H7 (cell line): Measurements from ENCODE around the gene MKRN3. TPM values are rescaled to one million over a fixed set of nuclear protein-coding genes. Genes with fewer than 3 reads are reported as not detected.

Source experiments
- DNase-seq: peaks from one replicate; pipeline ENCODE4 v3.0.0; 2012
- H3K27me3 ChIP-seq: 2 replicates; pipeline ENCODE4 v1.6.0; 2011; ENCODE audit warnings: mild to moderate bottlenecking, low read length; ENCODE audit not compliant: control insufficient read depth, insufficient read depth
- H3K36me3 ChIP-seq: replicated peaks from 2 replicates; pipeline ENCODE4 v1.5.1; 2011; ENCODE audit warnings: low read length; ENCODE audit not compliant: control insufficient read depth, insufficient read depth
- H3K4me3 ChIP-seq: 2 replicates; pipeline ENCODE4 v1.5.1; 2011; ENCODE audit warnings: low read depth, mild to moderate bottlenecking, control low read depth, low read length, moderate library complexity; ENCODE audit not compliant: insufficient read depth
- total RNA-seq: library from RNA; depleted of rRNA; stranded (reverse); fragments of >200 nt; shearing (Covaris generic); gene quantifications from 2 replicates; pipeline ENCODE4 v1.2.3, GENCODE V29; 2014; rRNA removed

Gene MKRN3
- not detected in 2 replicates for total RNA-seq

DNA sequence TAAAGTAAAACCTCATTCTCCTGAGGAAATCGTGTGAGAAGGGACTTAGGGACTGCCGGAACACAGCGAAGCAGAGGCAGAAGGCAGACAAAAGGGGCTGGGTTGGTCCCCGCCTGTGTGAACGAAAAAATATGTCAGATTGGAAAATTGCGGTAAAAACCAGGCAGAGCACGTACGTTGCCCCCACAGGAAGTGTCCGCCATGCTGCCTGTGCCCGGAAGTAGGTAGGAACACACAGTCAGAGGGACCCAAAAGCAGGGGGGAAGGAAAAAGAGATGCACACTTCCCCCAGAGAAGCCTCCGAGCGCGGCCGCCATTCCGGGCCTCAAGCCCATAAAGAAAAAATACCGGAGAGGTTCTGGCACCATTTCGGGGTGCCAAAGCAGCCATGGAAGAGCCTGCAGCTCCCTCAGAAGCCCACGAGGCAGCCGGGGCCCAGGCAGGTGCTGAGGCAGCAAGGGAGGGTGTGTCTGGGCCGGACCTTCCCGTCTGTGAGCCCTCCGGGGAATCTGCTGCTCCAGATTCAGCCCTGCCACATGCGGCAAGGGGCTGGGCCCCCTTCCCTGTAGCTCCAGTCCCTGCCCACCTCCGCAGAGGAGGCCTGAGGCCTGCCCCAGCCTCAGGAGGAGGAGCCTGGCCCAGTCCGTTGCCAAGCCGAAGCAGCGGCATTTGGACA, at the start of gene MKRN3:
TSS of gene MKRN3 (plus strand) at position 280 of the 676 bp plus-strand sequence. CDS start at position 389, 109 bp downstream.
- H3K36me3 ChIP-seq: no peaks in the 10 kb centered on the region
- no peaks in the 10 kb centered on the region for H3K27me3 ChIP-seq
- H3K4me3 ChIP-seq: no peak within 1 kb of the TSS
- DNase-seq: no peak

DNA sequence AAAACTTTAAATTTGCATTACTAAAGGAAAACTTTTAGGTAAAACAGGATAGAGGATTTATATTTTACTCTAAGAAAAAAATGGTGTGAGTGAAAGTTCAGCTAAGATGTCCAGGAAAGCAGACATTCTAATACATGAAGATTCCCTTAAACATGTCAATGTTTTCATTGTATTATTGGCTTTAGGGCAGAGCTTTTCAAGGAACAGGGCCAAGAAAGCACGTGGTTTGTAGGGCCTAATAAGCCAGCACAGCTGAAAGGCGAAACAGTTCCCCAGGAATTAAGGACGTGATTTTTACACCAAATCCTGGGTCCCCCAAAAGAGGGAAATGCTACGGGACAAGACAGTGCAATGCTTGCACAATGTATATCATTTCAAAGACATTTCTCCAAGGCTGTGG, 48.6 kb upstream of the MKRN3 start:
- H3K4me3 ChIP-seq: no peak overlapping the region
- H3K36me3 ChIP-seq: no peaks in the 10 kb centered on the region
- DNase-seq: no peak

DNA sequence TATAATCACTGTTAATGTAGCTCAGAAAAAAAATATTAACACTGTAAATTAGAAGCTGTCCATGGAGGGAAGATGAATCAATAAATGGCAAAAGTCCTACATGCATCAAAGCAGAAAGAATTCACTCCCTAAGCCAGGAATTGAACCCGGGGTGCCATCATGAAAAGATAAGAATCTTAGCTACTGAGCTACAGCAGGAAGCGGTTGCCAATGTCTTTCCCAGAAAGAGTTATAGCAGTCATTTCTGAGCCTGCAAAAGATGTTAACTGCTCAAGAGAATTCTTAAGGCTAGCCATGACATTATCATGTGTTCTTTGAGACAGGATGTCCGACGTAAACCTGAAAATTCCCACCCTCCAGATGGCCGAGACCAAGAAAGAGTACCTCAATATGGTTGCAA, 47.4 kb upstream of the MKRN3 start:
- Histone ChIP-seq H3K4me3 (no peak overlapping the region), H3K27me3 (no peaks in the 10 kb centered on the region), H3K36me3 (no peaks in the 10 kb centered on the region)
- no peak for DNase-seq

More for the DNA sequence above, 48.6 kb upstream of the MKRN3 start:
- no peaks in the 10 kb centered on the region for H3K27me3 ChIP-seq

DNA sequence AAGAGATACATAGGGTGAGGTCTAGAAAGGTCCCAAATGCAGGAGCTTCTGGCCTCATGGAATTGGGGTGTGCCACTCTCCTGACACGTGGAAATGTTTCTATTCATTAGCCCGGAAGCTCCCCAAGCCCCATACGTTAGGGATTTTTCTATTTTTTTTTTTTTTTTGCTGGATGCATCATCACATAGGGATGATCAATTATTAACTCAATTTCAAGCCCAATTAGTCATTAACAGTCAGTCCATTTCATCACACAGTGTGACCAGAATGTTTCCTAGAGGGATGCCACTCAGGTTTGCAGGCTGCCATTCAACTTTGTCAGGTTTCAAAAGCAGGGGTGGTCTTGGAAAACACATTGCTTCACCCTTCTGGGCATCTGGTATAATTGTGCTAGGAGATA, 40.7 kb upstream of the MKRN3 start:
- Histone ChIP-seq H3K36me3 (no peaks in the 10 kb centered on the region), H3K4me3 (no peak overlapping the region), H3K27me3 (no peaks in the 10 kb centered on the region)
- DNase-seq: no peak

DNA sequence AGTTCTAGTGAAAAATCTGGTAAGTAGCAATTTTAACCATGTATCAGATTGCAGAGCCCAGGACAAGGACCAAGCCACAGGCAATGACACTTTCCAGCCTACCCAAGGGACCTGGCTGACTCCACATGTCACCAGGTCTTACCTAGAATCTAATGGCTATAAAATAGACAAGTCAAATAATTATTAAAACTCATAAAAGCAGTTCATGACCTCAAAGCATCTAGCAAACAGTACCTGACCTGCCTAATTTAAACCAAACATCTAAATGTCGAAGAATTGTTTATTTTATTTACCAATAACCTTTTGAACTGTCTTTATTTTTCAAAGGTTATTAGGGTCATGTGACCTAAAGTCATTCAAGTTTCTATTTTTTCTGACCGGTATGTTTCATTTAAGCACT, 35.6 kb upstream of the MKRN3 start:
- no peaks in the 10 kb centered on the region for H3K36me3 ChIP-seq
- no peak for DNase-seq
- no peak overlapping the region for H3K4me3 ChIP-seq
- H3K27me3 ChIP-seq: no peaks in the 10 kb centered on the region

DNA sequence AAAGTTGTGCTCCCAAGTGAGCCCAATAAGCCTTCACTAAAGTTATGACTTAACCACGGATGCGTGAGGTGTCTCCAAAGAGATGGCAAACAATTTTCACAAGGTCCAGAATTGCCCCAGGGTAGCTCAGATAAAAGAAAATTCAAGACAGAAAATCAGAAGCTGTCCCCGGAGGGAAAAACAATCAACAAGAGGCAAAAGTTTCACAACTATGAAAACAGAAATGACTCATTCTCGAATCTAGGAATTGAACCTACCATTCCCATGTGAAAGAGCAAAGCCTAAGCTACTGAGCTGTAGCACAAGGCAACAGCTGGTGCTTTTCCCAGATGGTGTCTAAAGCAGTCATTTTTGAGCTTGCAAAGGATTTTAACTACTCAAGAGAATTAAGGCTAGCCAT, 33.5 kb upstream of the MKRN3 start:
- no peak for DNase-seq
- Histone ChIP-seq H3K27me3 (no peaks in the 10 kb centered on the region), H3K36me3 (no peaks in the 10 kb centered on the region), H3K4me3 (no peak overlapping the region)

DNA sequence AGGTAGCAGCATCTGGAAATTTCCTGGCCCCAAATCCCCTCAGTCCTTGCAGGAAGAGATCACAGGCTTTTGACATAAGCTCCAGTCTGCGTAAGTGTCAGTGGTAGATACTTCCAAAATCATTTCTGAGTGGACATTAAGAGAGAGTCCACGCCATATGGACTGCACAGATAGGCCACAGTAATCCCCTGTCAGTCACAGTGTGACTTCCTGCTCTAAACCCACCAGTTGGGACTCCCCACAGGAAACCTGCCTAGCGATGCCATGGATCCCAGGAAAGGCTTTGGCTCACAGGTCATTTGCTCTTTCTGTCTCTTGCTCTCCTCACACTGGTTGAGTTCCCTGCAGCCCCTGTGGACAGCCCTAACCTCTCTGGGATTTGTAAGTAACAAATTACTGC, 28.8 kb upstream of the MKRN3 start:
- H3K36me3 ChIP-seq: no peaks in the 10 kb centered on the region
- DNase-seq: no peak
- no peak overlapping the region for H3K4me3 ChIP-seq
- no peaks in the 10 kb centered on the region for H3K27me3 ChIP-seq

DNA sequence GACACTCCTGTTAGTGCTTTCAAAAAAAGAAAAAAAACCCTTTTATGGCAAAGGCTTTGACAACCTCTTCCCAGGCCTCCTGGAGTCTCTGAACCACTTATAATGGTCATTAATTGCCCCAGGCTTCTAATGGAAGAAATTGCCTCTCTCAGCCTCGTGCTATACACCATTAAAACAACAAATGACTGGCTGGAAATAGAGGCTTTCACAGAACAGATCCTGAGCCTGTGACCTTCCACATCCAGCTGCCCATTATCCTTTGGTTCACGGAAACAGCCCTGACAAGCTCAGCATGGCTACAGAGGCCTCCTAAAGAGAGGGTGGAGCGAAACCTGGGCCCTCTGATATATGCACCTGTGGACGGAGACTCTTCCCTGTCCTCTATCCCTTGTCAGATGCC, 26.8 kb upstream of the MKRN3 start:
- no peaks in the 10 kb centered on the region for H3K27me3 ChIP-seq
- DNase-seq: no peak
- H3K4me3 ChIP-seq: no peak overlapping the region
- H3K36me3 ChIP-seq: no peaks in the 10 kb centered on the region

DNA sequence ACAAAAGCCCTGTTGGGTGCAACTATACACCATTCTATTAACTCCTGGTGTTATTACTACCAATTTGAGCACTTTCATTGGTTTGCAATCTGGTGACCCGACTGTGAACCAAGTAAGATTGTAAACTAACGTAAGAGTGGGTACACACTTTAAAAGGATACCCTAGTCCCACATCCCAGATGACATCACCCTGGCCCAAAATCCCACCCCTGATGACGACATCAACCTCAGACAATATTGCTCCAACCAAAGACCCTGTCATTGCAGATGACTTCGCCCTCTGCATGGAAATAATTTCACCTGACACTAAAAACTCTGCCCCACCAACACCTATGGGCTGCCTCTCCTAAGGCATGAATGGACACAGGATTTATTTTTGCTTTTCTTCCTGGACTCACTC, 25.6 kb upstream of the MKRN3 start:
- Histone ChIP-seq H3K4me3 (no peak overlapping the region), H3K27me3 (no peaks in the 10 kb centered on the region), H3K36me3 (no peaks in the 10 kb centered on the region)
- DNase-seq: no peak

DNA sequence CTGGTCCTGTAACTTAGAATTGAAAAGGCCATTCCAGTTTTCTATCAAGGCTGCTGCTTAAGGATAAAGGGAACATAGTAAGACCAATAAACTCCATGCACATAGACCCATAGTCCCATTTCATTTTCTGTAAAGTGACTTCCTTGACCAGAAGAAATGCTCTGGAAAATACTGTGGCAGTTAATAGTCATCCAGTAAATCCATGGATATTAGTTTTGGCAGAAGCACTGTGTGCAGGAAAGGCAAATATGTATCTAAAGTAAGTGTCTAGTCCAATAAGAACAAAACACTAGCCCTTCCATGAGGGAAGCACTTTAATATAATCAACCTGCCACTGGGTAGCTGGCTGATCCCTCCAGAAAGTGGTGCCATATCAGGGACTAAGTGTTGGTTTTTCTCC, 19.3 kb upstream of the MKRN3 start:
- Histone ChIP-seq H3K36me3 (no peaks in the 10 kb centered on the region), H3K4me3 (no peak overlapping the region), H3K27me3 (no peaks in the 10 kb centered on the region)
- no peak for DNase-seq

DNA sequence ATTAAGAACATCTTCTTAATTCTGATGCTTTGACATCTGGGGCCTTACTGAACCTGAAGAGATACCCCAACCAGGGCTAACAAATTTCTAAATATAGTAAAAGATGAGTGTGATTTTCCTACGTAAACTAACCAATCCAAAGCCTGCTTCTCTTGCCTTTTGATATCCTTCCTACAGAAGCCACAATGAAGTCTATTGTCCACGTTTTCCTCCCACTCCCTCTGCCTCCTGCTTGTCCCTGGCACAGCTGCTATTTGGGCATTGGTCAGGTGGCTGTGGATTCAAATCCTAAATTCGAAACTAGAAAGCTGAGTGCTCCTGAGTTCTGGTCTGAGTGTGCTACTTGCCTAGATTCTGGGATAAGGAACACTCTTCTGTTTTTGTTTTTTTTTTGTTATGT, 17.4 kb upstream of the MKRN3 start:
- no peaks in the 10 kb centered on the region for H3K27me3 ChIP-seq
- H3K4me3 ChIP-seq: no peak overlapping the region
- H3K36me3 ChIP-seq: no peaks in the 10 kb centered on the region
- no peak for DNase-seq

DNA sequence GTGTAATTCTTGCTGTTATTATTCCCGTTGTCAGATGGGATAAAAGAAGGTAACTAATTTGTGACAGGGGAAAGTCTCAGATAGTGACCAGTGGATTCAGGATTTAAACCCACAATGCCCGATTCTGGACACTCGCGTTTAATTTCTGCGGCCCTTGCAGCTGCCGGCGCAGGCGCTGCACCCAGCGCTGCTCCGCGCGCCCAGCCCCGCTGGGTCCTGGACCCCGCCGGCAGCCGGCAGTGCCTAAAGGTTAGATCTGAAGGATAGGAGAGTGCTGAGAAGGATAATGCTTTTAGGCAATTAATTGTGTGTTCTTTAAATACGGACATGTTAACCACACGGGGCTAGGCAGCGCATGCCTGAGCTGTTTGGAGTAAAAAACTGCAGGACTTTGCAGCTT, 3.6 kb upstream of the MKRN3 start:
- H3K4me3 ChIP-seq: no peak overlapping the region
- no peaks in the 10 kb centered on the region for H3K27me3 ChIP-seq
- H3K36me3 ChIP-seq: no peaks in the 10 kb centered on the region
- DNase-seq: no peak

DNA sequence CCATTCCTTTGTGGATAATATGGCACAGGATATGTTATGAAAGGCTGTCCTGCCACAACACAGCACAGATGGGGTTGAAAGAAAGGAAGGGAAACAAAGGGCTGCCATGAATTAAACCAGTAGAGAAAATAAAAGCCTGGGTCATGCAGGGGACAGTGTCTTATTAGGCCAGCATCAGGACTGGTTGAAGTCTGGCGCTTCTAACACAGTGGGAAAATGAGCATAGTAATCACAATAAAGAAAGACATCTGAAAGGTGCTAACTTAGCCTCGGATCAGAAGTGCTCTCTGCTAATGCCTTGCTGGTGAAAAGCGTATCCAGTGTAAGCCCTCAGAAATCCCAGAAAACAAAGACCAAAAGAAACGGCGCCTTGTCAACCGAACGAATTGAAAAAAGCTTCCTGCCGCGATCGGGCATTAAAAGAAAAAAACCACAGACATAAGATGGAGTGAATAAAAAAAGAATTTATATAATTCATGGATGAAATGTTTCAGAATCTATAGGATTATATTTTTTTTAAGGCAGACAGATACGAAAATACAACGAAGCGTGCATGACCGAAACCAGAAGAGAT, 566 bp upstream of the MKRN3 start:
- Histone ChIP-seq H3K27me3 (no peaks in the 10 kb centered on the region), H3K36me3 (no peaks in the 10 kb centered on the region), H3K4me3 (no peak overlapping the region)
- no peak for DNase-seq

DNA sequence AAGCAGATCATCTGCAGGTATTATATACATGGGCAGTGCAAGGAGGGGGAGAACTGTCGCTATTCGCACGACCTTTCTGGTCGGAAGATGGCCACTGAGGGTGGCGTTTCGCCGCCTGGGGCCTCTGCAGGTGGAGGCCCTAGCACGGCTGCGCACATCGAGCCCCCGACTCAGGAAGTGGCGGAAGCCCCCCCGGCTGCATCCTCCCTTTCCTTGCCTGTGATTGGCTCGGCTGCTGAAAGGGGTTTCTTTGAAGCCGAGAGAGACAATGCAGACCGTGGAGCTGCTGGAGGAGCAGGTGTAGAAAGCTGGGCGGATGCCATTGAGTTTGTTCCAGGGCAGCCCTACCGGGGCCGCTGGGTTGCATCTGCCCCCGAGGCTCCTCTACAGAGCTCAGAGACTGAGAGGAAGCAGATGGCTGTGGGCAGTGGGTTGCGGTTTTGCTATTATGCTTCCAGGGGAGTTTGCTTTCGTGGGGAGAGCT, 639 bp downstream of the MKRN3 start:
- no peaks in the 10 kb centered on the region for H3K27me3 ChIP-seq
- H3K4me3 ChIP-seq: no peak overlapping the region
- no peak for DNase-seq
- no peaks in the 10 kb centered on the region for H3K36me3 ChIP-seq

DNA sequence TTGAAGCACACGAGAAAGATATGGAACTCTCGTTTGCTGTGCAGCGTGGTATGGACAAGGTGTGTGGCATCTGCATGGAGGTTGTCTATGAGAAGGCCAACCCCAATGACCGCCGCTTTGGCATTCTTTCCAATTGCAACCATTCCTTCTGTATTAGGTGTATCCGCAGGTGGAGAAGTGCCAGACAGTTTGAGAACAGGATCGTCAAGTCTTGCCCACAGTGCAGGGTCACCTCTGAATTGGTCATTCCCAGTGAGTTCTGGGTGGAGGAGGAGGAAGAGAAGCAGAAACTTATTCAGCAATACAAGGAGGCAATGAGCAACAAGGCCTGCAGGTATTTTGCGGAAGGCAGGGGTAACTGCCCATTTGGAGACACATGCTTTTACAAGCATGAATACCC, 1.2 kb downstream of the MKRN3 start:
- Histone ChIP-seq H3K27me3 (no peaks in the 10 kb centered on the region), H3K4me3 (no peak overlapping the region), H3K36me3 (no peaks in the 10 kb centered on the region)
- no peak for DNase-seq
